DND-41 (cell line): ENCODE results near the gene CTNNA1.

Source experiments
- CTCF ChIP-seq: IDR thresholded peaks from 2 replicates; pipeline ENCODE4 v1.5.1; 2012; ENCODE audit warnings: borderline replicate concordance, low read length, moderate library complexity, mild to moderate bottlenecking; ENCODE audit not compliant: poor library complexity, severe bottlenecking; ENCODE audit errors: extremely low read depth
- EZH2 ChIP-seq: IDR thresholded peaks from 3 replicates; pipeline ENCODE4 v1.6.1; 2012; ENCODE audit warnings: borderline replicate concordance, low read depth, mild to moderate bottlenecking, moderate library complexity, low read length, inconsistent platforms; ENCODE audit not compliant: severe bottlenecking

DNA sequence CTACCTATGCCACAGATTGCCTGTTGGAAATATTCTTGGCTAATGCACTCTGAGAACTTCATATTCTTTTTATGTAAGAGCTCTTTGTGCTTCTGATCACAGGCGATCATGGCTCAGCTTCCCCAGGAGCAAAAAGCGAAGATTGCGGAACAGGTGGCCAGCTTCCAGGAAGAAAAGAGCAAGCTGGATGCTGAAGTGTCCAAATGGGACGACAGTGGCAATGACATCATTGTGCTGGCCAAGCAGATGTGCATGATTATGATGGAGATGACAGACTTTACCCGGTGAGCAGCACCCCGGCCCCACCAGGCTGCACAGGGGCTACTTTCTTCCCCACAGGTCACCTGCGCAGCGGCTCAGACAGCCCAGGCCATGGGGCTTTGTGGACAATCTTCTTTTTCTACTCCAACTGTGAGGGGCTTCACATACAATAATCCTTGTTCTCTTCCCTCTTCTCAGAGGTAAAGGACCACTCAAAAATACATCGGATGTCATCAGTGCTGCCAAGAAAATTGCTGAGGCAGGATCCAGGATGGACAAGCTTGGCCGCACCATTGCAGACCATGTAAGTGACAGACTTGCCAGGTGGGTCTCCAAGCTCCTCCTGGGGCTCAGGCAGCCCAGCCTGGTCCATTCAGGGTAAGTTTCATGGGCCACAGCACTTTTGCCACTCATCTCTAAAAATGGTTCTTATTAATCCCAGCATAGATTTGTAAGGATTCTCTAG, 177.3 kb downstream of the CTNNA1 start:
- TF ChIP-seq CTCF (no peak), EZH2 (no peak)
